ENCODE measurements around the gene TPRN. TPM values are rescaled to one million over a fixed set of nuclear protein-coding genes. Genes with fewer than 3 reads are reported as not detected.

TPRN gene
- total and polyA plus RNA-seq, 2 donors (not counting 3 experiments of a cell fraction or from before 2014, with no cell fraction given): 4.3 to 12.4 TPM

DNA sequence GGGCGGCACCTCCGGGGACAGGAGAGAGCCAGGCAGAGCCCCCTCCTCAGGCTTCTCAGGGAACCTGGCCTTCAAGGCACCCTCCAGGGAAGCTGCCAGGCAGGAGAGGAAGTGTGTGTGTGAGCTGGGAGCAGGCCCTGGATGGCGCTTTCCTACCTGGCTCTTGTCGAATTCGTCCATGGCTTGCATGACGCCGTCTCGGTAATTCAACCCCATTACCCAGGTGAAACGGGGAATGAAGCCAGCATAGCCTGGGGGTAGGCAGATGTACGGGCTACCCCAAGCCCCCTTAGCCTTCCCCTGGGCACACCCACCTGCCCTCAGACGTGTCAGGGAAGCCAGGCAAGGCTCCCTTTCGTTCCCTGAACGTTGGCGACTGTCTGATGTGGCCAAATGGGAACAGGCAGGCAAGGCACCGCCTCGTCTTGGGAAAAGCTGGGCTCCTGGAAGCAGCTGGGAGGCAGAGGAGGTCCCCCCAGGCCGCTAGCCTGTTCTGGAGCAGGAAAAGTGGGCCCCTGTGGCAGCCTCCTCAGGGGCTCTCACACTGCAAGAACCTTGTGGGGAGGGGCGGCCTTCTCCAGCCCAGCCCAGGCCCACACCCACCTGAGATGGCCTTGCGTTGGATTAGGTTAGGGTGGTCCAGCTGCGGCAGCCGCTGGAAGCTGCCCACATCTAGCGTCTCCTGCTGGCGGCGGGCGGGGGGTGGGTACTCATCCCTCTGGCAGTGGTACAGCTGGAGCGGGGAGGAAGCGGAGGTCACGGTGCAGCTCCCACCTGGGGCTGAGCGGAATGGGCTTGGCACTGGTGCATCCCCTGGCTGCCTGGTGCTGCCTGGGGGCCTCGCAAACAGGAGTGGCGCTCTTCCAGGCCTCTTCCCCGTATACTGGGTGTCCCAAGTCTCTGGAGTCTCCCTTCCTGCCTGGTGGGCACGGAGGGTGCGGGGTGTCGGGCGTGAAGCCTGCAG is 44.2 kb upstream of the TPRN start:
- H3K9me1 ChIP-seq (replicated peaks; ENCODE audit: control insufficient read depth, extremely low read depth, insufficient read depth, low read length): no peaks in the 10 kb centered on the region
- no peak overlapping the region for H3K4me2 ChIP-seq (ENCODE audit: insufficient read depth, low read length)
- FAIRE-seq (no peak), DNase-seq (ENCODE audit: low read depth, low spot score) (no peak)
- POLR2A ChIA-PET: interaction anchor here (0.7 to 5.0 kb wide), 4 partner anchors 8 to 660 kb away, joined by 3 to 66 read pairs (median 4); partner anchors contain the start of genes NELFB and STPG3
- peaks cover 21% of the 10 kb centered on the region for H3K79me2 ChIP-seq (ENCODE audit: control insufficient read depth, insufficient read depth, low read length)
- no TSS peak for BruUV-seq (replicated peaks)
- no peak overlapping the region for H3K27ac ChIP-seq (ENCODE audit: insufficient read depth, low read depth, low read length)
- no peaks in the 10 kb centered on the region for H4K20me1 ChIP-seq (replicated peaks; ENCODE audit: control insufficient read depth, extremely low read depth, insufficient read depth, low read length)
- TF ChIP-seq CTCF (IDR thresholded peaks at IDR 0.05; ENCODE audit: extremely low read depth in 1 of 2, insufficient read depth in 1 of 2, low read depth in 1 of 2, low read length in 2 of 2) (peak in 1 of 2 donors; percentile 9), POLR2A (IDR thresholded peaks at IDR 0.05; ENCODE audit: low read depth, low read length) (no peak)
- no peak overlapping the region for H2AFZ ChIP-seq (ENCODE audit: low read depth, low read length)
- peaks cover 13% of the 10 kb centered on the region for H3K4me1 ChIP-seq (ENCODE audit: control insufficient read depth, extremely low read depth, insufficient read depth, low read length)
- dilution Hi-C loops (cut with MboI; ENCODE audit: extremely low pct_ligation_motif_present, low sequenced_read_pairs): no loop called here
- no peak overlapping the region for H3K4me3 ChIP-seq (replicated peaks in 1 of 3; ENCODE audit: insufficient read depth in 1 of 3, low read depth in 1 of 3, low read length in 3 of 3)
- CTCF ChIA-PET: interaction anchor here (0.6 to 2.7 kb wide), 4 partner anchors 8 to 16 kb away, joined by 3 to 15 read pairs (median 8); partner anchors contain the start of gene NELFB
- H3K36me3 ChIP-seq (ENCODE audit: control insufficient read depth in 2 of 2, extremely low read depth in 1 of 2, insufficient read depth in 2 of 2, low read length in 2 of 2): peaks cover 6 to 16% of the 10 kb centered on the region in 2 experiments
- no peaks in the 10 kb centered on the region for H3K9me3 ChIP-seq (replicated peaks; ENCODE audit: control insufficient read depth, insufficient read depth, low read length)
- intact Hi-C loops (cut with micrococcal nuclease): no loop called here
- no peak overlapping the region for H3K9ac ChIP-seq (replicated peaks; ENCODE audit: extremely low read depth, insufficient read depth, low read length)
- no peaks in the 10 kb centered on the region for H3K27me3 ChIP-seq (ENCODE audit: control insufficient read depth in 2 of 2, insufficient read depth in 2 of 2, low read length in 2 of 2)
